IMR-90 (cell line): ENCODE results near the gene GPC6. TPM values are rescaled to one million over a fixed set of nuclear protein-coding genes. Genes with fewer than 3 reads are reported as not detected.

Experiments
- ATAC-seq: fragments of 200-7000 bp; cut with Tn5 transposase; 2 replicates; pipeline ENCODE4 v1.9.1; 2020; ENCODE audit warnings: low read depth, mild to moderate bottlenecking, moderate library complexity
- BruUV-seq: library from RNA; stranded (reverse); fragments of 400-500 nt; replicated peaks from 2 replicates; lab custom pipeline; 2021; lab: Mats Ljungman, UMichigan
- CTCF ChIA-PET: fragments of 300-600 bp; formaldehyde crosslinking; extraction: SDS; loops from one replicate; lab custom pipeline; 2021; ENCODE audit warnings: antibody characterized with exemption; lab: Yijun Ruan, JAX
- POLR2A ChIA-PET: fragments of 300-600 bp; sonication (Branson Sonifier 250); formaldehyde crosslinking; loops from one replicate; lab custom pipeline; 2022; ENCODE audit warnings: antibody characterized with exemption; ENCODE audit not compliant: unreplicated experiment; lab: Charles Lee
- DNase-seq: peaks from one replicate; pipeline ENCODE4 v3.0.0; 2013
- H2AFZ ChIP-seq: replicated peaks from 2 replicates; pipeline ENCODE3; 2013; ENCODE audit warnings: low read length, mild to moderate bottlenecking; ENCODE audit not compliant: poor library complexity
- H2AK5ac ChIP-seq: 2 replicates; pipeline ENCODE4 v1.6.1; 2013; ENCODE audit warnings: low read depth, low read length, inconsistent platforms
- H2AK9ac ChIP-seq: replicated peaks from 2 replicates; pipeline ENCODE3; 2013; ENCODE audit warnings: mild to moderate bottlenecking, low read depth, low read length, moderate library complexity; ENCODE audit not compliant: poor library complexity
- H2BK120ac ChIP-seq: 2 replicates; pipeline ENCODE4 v1.6.1; 2013; ENCODE audit warnings: low read depth, low read length, inconsistent platforms
- H2BK15ac ChIP-seq: 3 replicates; pipeline ENCODE4 v1.6.1; 2013; ENCODE audit warnings: low read depth, low read length, inconsistent platforms
- H2BK20ac ChIP-seq: 2 replicates; pipeline ENCODE4 v1.6.1; 2013; ENCODE audit warnings: low read depth, mild to moderate bottlenecking, inconsistent platforms, low read length, moderate library complexity
- H2BK5ac ChIP-seq: 2 replicates; pipeline ENCODE4 v1.6.1; 2013; ENCODE audit warnings: mild to moderate bottlenecking, low read depth, low read length, inconsistent platforms; ENCODE audit not compliant: poor library complexity, severe bottlenecking
- H3K14ac ChIP-seq: replicated peaks from 2 replicates; pipeline ENCODE4 v1.6.1; 2013; ENCODE audit warnings: low read depth, low read length, inconsistent platforms
- H3K18ac ChIP-seq: 2 replicates; pipeline ENCODE4 v1.6.1; 2013; ENCODE audit warnings: low read depth, low read length, control low read depth
- H3K23ac ChIP-seq: 2 replicates; pipeline ENCODE4 v1.6.1; 2013; ENCODE audit warnings: low read depth, low read length, inconsistent platforms
- H3K27ac ChIP-seq: 2 replicates; pipeline ENCODE4 v1.5.1; 2013; ENCODE audit warnings: mild to moderate bottlenecking, control low read depth, low read length; ENCODE audit not compliant: insufficient read depth
- H3K27me3 ChIP-seq: 2 replicates; pipeline ENCODE4 v1.6.1; 2013; ENCODE audit warnings: low read length; ENCODE audit not compliant: control insufficient read depth, insufficient read depth
- H3K36me3 ChIP-seq: 2 replicates; pipeline ENCODE4 v1.6.1; 2013; ENCODE audit warnings: low read length, mixed read lengths; ENCODE audit not compliant: control insufficient read depth, insufficient read depth
- H3K4ac ChIP-seq: 2 replicates; pipeline ENCODE4 v1.6.1; 2013; ENCODE audit warnings: low read depth, low read length, inconsistent platforms
- H3K4me1 ChIP-seq: 2 replicates; pipeline ENCODE4 v1.6.1; 2013; ENCODE audit warnings: low read length, mixed read lengths; ENCODE audit not compliant: control insufficient read depth, insufficient read depth
- H3K4me2 ChIP-seq: 2 replicates; pipeline ENCODE4 v1.6.1; 2013; ENCODE audit warnings: low read depth, mild to moderate bottlenecking, control low read depth, low read length, moderate library complexity
- H3K4me3 ChIP-seq: 2 replicates; pipeline ENCODE4 v1.5.1; 2013; ENCODE audit warnings: low read depth, mild to moderate bottlenecking, control low read depth, low read length, moderate library complexity; ENCODE audit not compliant: insufficient read depth
- H3K56ac ChIP-seq: 2 replicates; pipeline ENCODE4 v1.6.1; 2013; ENCODE audit warnings: low read length, inconsistent platforms; ENCODE audit not compliant: insufficient read depth; ENCODE audit errors: extremely low read depth
- H3K79me1 ChIP-seq, 2 experiments: 2 replicates each; pipeline ENCODE4 v1.6.1; 2013; ENCODE audit warnings: low read length in 2 of 2, inconsistent platforms in 1 of 2, low read depth in 1 of 2
- H3K9ac ChIP-seq: 2 replicates; pipeline ENCODE4 v1.6.1; 2013; ENCODE audit warnings: low read depth, low read length, control low read depth
- H3K9me1 ChIP-seq: 2 replicates; pipeline ENCODE4 v1.6.1; 2013; ENCODE audit warnings: low read length, inconsistent platforms; ENCODE audit not compliant: insufficient read depth
- H3K9me3 ChIP-seq: 2 replicates; pipeline ENCODE4 v1.6.1; 2013; ENCODE audit warnings: low read length; ENCODE audit not compliant: control insufficient read depth, insufficient read depth
- H4K20me1 ChIP-seq: 2 replicates; pipeline ENCODE4 v1.6.1; 2013; ENCODE audit warnings: low read length, inconsistent platforms; ENCODE audit not compliant: insufficient read depth
- H4K5ac ChIP-seq: 2 replicates; pipeline ENCODE4 v1.6.1; 2013; ENCODE audit warnings: mild to moderate bottlenecking, low read depth, low read length, control low read depth
- H4K8ac ChIP-seq, 2 experiments: 2 replicates each; pipeline ENCODE4 v1.6.1; 2013; ENCODE audit warnings: low read depth in 2 of 2, low read length in 2 of 2, control low read depth in 1 of 2, inconsistent platforms in 1 of 2
- H4K91ac ChIP-seq: 2 replicates; pipeline ENCODE4 v1.6.1; 2013; ENCODE audit warnings: low read depth, low read length, inconsistent platforms; ENCODE audit not compliant: insufficient read depth
- BHLHE40 ChIP-seq: fragments of 150-350 bp; IDR thresholded peaks from 2 replicates; pipeline ENCODE4 v1.6.1; 2016; ENCODE audit warnings: mild to moderate bottlenecking, low read depth, low read length
- CEBPB ChIP-seq: IDR thresholded peaks from 2 replicates; pipeline ENCODE4 v1.6.1; 2012; ENCODE audit warnings: low read depth, low read length, improper control_type of control experiment
- CHD1 ChIP-seq: IDR thresholded peaks from 2 replicates; pipeline ENCODE4 v1.6.1; 2012; ENCODE audit warnings: low read depth, low read length, improper control_type of control experiment
- ELK1 ChIP-seq: fragments of 150-350 bp; IDR thresholded peaks from 2 replicates; pipeline ENCODE4 v1.6.1; 2016; ENCODE audit warnings: low read depth, mild to moderate bottlenecking, low read length, moderate library complexity, borderline replicate concordance
- FOS ChIP-seq: fragments of 150-350 bp; IDR thresholded peaks from 2 replicates; pipeline ENCODE4 v1.6.1; 2016; ENCODE audit warnings: low read depth, low read length
- MAFK ChIP-seq: IDR thresholded peaks from 2 replicates; pipeline ENCODE4 v1.6.1; 2012; ENCODE audit warnings: low read depth, low read length, improper control_type of control experiment
- MAZ ChIP-seq: IDR thresholded peaks from 2 replicates; pipeline ENCODE4 v1.6.1; 2012; ENCODE audit warnings: low read depth, mild to moderate bottlenecking, low read length, improper control_type of control experiment, moderate library complexity, borderline replicate concordance
- NFE2L2 ChIP-seq: fragments of 150-350 bp; IDR thresholded peaks from 2 replicates; pipeline ENCODE4 v1.6.1; 2016; ENCODE audit warnings: low read depth, mild to moderate bottlenecking, low read length
- RAD21 ChIP-seq: IDR thresholded peaks from 2 replicates; pipeline ENCODE4 v1.6.1; 2012; ENCODE audit warnings: low read length, improper control_type of control experiment
- RCOR1 ChIP-seq: IDR thresholded peaks from 2 replicates; pipeline ENCODE4 v1.6.1; 2012; ENCODE audit warnings: mild to moderate bottlenecking, low read length, improper control_type of control experiment; ENCODE audit not compliant: insufficient replicate concordance
- RFX5 ChIP-seq: IDR thresholded peaks from 2 replicates; pipeline ENCODE4 v1.8.0; 2012; ENCODE audit warnings: low read depth, mild to moderate bottlenecking, low read length, moderate library complexity
- SMC3 ChIP-seq: fragments of 150-350 bp; IDR thresholded peaks from 2 replicates; pipeline ENCODE4 v1.6.1; 2016; ENCODE audit warnings: low read depth, mild to moderate bottlenecking, antibody characterized with exemption, low read length, moderate library complexity
- USF2 ChIP-seq: fragments of 150-350 bp; IDR thresholded peaks from 2 replicates; pipeline ENCODE4 v1.6.1; 2017; ENCODE audit warnings: mild to moderate bottlenecking, antibody characterized with exemption, low read length, low read depth
- WGBS, 2 experiments: methylation state at CpG; one replicate each; pipeline versions ENCODE4 v1.1.5 to v1.1.7; 2013; ENCODE audit warnings: missing lambda C conversion rate in 2 of 2; ENCODE audit not compliant: insufficient read length in 1 of 2; ENCODE audit errors: extremely low coverage in 2 of 2; 5-methylcytosine and 5-hydroxymethylcytosine counted together
- dilution Hi-C: fragments of 300-500 bp; cut with HindIII; formaldehyde crosslinking; loops from one replicate; pipeline ENCODE4 v1.14.3; 2018; ENCODE audit warnings: low sequenced_read_pairs; ENCODE audit not compliant: unreplicated experiment
- in situ Hi-C: fragments of 300-500 bp; cut with MboI; formaldehyde crosslinking; loops from 3 replicates; pipeline ENCODE4 v1.14.3; 2019; ENCODE audit warnings: low sequenced_read_pairs, inconsistent platforms, mixed read lengths
- intact Hi-C: fragments of 100-400 bp; cut with micrococcal nuclease; formaldehyde crosslinking; loops from 2 replicates; pipeline ENCODE4 v1.10.0; 2022
- polyA plus RNA-seq, 3 experiments: library from polyadenylated mRNA; depleted of rRNA; stranded (reverse); fragments of >200 nt; gene quantifications; 2 replicates each; pipeline ENCODE4 v1.2.3, GENCODE V29; 2012; ENCODE audit warnings: low replicate concordance in 1 of 3
- total RNA-seq: library from RNA; depleted of rRNA; stranded (reverse); fragments of >200 nt; gene quantifications from 2 replicates; pipeline ENCODE4 v1.2.3, GENCODE V29; 2012
- TF ChIP-seq, protein P1 (sequence below): conservative IDR thresholded peaks from 2 replicates; pipeline ENCODE4 v1.5.1; 2012; ENCODE audit warnings: mild to moderate bottlenecking, low read depth, low read length, improper control_type of control experiment

Gene GPC6
- total and polyA plus RNA-seq, 2 of the 4 experiments (the other 2 are of a cell fraction): 14.9 to 39.4 TPM

DNA sequence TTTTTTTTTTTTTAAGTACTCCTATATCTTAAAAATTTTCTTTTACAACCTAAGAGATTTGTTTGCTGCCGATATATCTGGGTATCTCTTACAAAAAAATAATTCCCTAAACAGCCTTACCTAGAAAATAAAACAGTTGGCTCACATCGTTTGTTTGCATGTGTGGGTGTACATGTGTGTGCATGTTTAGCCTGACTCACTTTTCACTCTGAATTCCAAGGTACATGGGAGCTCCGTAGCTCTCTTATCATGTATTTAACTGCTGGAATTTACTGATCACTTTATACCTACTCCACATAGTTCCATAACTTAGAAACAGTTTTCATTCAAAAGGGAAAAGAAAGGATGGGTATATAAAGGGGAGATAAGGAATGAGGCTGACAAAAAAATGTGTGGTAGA is 616.5 kb downstream of the GPC6 start:
- no peak overlapping the region for H2AFZ ChIP-seq

More for the DNA sequence above, 616.5 kb downstream of the GPC6 start:
- no peak overlapping the region for H4K8ac ChIP-seq
- no peak overlapping the region for H2BK20ac ChIP-seq
- no peaks in the 10 kb centered on the region for H4K20me1 ChIP-seq
- H3K18ac ChIP-seq: no peak overlapping the region
- ATAC-seq (no peak), DNase-seq (no peak)
- no TSS peak for BruUV-seq
- no peak overlapping the region for H3K4me3 ChIP-seq
- H3K27me3 ChIP-seq: no peaks in the 10 kb centered on the region
- H3K36me3 ChIP-seq: no peaks in the 10 kb centered on the region
- in situ Hi-C loops: no loop called here
- no peak overlapping the region for H3K23ac ChIP-seq
- no peak overlapping the region for H2AK9ac ChIP-seq
- H2AK5ac ChIP-seq: no peak overlapping the region
- H4K91ac ChIP-seq: no peak overlapping the region
- H4K5ac ChIP-seq: no peak overlapping the region
- H3K4ac ChIP-seq: no peak overlapping the region
- intact Hi-C loops: no loop called here
- WGBS, 2 experiments: no CpG with 5 or more reads among the region's 3 CpGs
- H2BK15ac ChIP-seq: no peak overlapping the region
- dilution Hi-C loops: no loop called here
- H3K56ac ChIP-seq: no peak overlapping the region
- H3K4me1 ChIP-seq: peaks cover 5% of the 10 kb centered on the region; the same call in 1 of the 2 replicates
- POLR2A ChIA-PET: no interaction called here
- H3K9me3 ChIP-seq: no peaks in the 10 kb centered on the region
- no peak overlapping the region for H3K14ac ChIP-seq
- TF ChIP-seq RAD21 (no peak), CHD1 (no peak), SMC3 (no peak), RFX5 (no peak), MAFK (no peak), USF2 (no peak), FOS (no peak), RCOR1 (no peak), ELK1 (no peak), CEBPB (no peak), BHLHE40 (no peak), NFE2L2 (no peak), MAZ (no peak)
- TF ChIP-seq, protein P1, sequence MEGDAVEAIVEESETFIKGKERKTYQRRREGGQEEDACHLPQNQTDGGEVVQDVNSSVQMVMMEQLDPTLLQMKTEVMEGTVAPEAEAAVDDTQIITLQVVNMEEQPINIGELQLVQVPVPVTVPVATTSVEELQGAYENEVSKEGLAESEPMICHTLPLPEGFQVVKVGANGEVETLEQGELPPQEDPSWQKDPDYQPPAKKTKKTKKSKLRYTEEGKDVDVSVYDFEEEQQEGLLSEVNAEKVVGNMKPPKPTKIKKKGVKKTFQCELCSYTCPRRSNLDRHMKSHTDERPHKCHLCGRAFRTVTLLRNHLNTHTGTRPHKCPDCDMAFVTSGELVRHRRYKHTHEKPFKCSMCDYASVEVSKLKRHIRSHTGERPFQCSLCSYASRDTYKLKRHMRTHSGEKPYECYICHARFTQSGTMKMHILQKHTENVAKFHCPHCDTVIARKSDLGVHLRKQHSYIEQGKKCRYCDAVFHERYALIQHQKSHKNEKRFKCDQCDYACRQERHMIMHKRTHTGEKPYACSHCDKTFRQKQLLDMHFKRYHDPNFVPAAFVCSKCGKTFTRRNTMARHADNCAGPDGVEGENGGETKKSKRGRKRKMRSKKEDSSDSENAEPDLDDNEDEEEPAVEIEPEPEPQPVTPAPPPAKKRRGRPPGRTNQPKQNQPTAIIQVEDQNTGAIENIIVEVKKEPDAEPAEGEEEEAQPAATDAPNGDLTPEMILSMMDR: no peak
- H3K9ac ChIP-seq: no peak overlapping the region
- peaks cover 3% of the 10 kb centered on the region; the same call in 1 of the 2 replicates for H3K9me1 ChIP-seq
- no peak overlapping the region for H2BK120ac ChIP-seq
- H3K79me1 ChIP-seq: no peaks in the 10 kb centered on the region
- H3K4me2 ChIP-seq: no peak overlapping the region
- H3K27ac ChIP-seq: no peak overlapping the region
- H2BK5ac ChIP-seq: no peak overlapping the region
- CTCF ChIA-PET: no interaction called here
